K562 (cell line): Measurements from ENCODE around the gene PIP5K1B.

ENCODE experiments used
- CREB1 ChIP-seq, 2 experiments: sonication (generic) in 1 of 2; formaldehyde crosslinking in 1 of 2; IDR thresholded peaks; 2 replicates each; pipeline versions ENCODE4 v1.6.1 to v1.8.0; 2012 to 2022; ENCODE audit warnings: inconsistent platforms in 1 of 2, mild to moderate bottlenecking in 1 of 2, missing genetic modification reagents in 1 of 2, moderate library complexity in 1 of 2
- CTCF ChIP-seq, 3 experiments: IDR thresholded peaks in 2 of 3; conservative IDR thresholded peaks in 1 of 3; 2 replicates each; pipeline ENCODE4 v1.5.1; 2011 to 2012; ENCODE audit warnings: low read length in 3 of 3, mild to moderate bottlenecking in 3 of 3, control low read depth in 2 of 3, improper control_type of control experiment in 1 of 3, inconsistent platforms in 1 of 3, low read depth in 1 of 3, mixed read lengths in 1 of 3, moderate library complexity in 1 of 3; ENCODE audit not compliant: insufficient read depth in 2 of 3
- ETV5 ChIP-seq: sonication (generic); formaldehyde crosslinking; IDR thresholded peaks from 2 replicates; pipeline ENCODE4 v1.4.0; 2020; ENCODE audit warnings: low read depth, mild to moderate bottlenecking, missing genetic modification reagents
- HNRNPH1 ChIP-seq: fragments of 200-400 bp; formaldehyde crosslinking; optimal IDR thresholded peaks from 2 replicates; pipeline ENCODE3; 2017; ENCODE audit warnings: low read depth, mild to moderate bottlenecking, low read length, moderate library complexity
- ID3 ChIP-seq, 2 experiments: fragments of 250-450 bp in 1 of 2; fragments of 450-650 bp in 1 of 2; sonication (Bioruptor Pico) in 1 of 2; IDR thresholded peaks; 2 replicates each; pipeline versions ENCODE4 v1.6.1 to v1.8.0; 2016 to 2021; ENCODE audit warnings: mild to moderate bottlenecking in 2 of 2, moderate library complexity in 2 of 2, missing compliant biosample characterization in 1 of 2, missing genetic modification characterization in 1 of 2
- NFIX ChIP-seq: fragments of 250-450 bp; sonication (Bioruptor Pico); IDR thresholded peaks from 2 replicates; pipeline ENCODE4 v1.4.0; 2020; ENCODE audit warnings: low read depth, mild to moderate bottlenecking, moderate library complexity
- POLR2A ChIP-seq: fragments of 450-650 bp; conservative IDR thresholded peaks from 2 replicates; pipeline ENCODE4 v1.6.1; 2016
- TCFL5 ChIP-seq: fragments of 250-450 bp; sonication (Bioruptor Pico); conservative IDR thresholded peaks from 2 replicates; pipeline ENCODE4 v1.6.1; 2021; ENCODE audit warnings: mild to moderate bottlenecking, moderate library complexity, matching md5 sums
- ZBTB12 ChIP-seq: fragments of 250-450 bp; sonication (Bioruptor Pico); IDR thresholded peaks from 2 replicates; pipeline ENCODE4 v1.4.0; 2020
- ZNF124 ChIP-seq: sonication (generic); formaldehyde crosslinking; IDR thresholded peaks from 2 replicates; pipeline ENCODE4 v1.8.1; 2022; ENCODE audit warnings: missing genetic modification reagents
- ZSCAN29 ChIP-seq: fragments of 450-650 bp; IDR thresholded peaks from 2 replicates; pipeline ENCODE4 v1.6.1; 2017

GRCh38 chr9:68897577-68898145, 192.6 kb downstream of the PIP5K1B start:
- TF ChIP-seq ID3 (CRISPR knock-in tag; IDR thresholded peaks at IDR 0.05) (no peak), ID3 (tag; IDR thresholded peaks at IDR 0.05) (no peak), NFIX (CRISPR knock-in tag) (no peak), ZNF124 (no peak), ZBTB12 (CRISPR knock-in tag) (no peak), CTCF (IDR thresholded peaks at IDR 0.05 in 2 of 3, conservative IDR thresholded peaks at IDR 0.05 in 1 of 3; ENCODE audit: insufficient read depth in 2 of 3, low read depth in 1 of 3, low read length in 3 of 3) (no peak), HNRNPH1 (no peak), TCFL5 (no peak), CREB1 (IDR thresholded peaks at IDR 0.05) (no peak), CREB1 (CRISPR knock-in tag; IDR thresholded peaks at IDR 0.05) (no peak), ZSCAN29 (no peak), POLR2A (no peak), ETV5 (CRISPR knock-in tag) (no peak)
